ENCODE measurements around the gene MLANA. TPM values are rescaled to one million over a fixed set of nuclear protein-coding genes. Genes with fewer than 3 reads are reported as not detected.

MLANA gene
- total RNA-seq, 1 donor from 2014 or later, result not detected

- DNase-seq (ENCODE audit: low read depth) (no peak), FAIRE-seq (no peak)
- Histone ChIP-seq H3K9ac (ENCODE audit: low read length) (no peak overlapping the region), H3K4me2 (ENCODE audit: low read length) (no peak overlapping the region), H3K4me1 (ENCODE audit: insufficient read depth, low read length) (peaks cover 16% of the 10 kb centered on the region), H3K79me2 (ENCODE audit: insufficient read depth, low read length) (no peaks in the 10 kb centered on the region), H4K20me1 (ENCODE audit: insufficient read depth, low read length) (peaks cover 15% of the 10 kb centered on the region), H3K27me3 (ENCODE audit: insufficient read depth, low read length) (peaks cover 68% of the 10 kb centered on the region), H2AFZ (ENCODE audit: low read depth, low read length) (no peak overlapping the region), H3K9me3 (ENCODE audit: insufficient read depth, low read depth, low read length) (no peaks in the 10 kb centered on the region), H3K36me3 (ENCODE audit: insufficient read depth, low read length) (no peaks in the 10 kb centered on the region), H3K27ac (ENCODE audit: low read depth, low read length) (no peak overlapping the region), H3K4me3 (ENCODE audit: insufficient read depth, low read depth, low read length) (no peak overlapping the region)
- peaks cover 24% of the 10 kb centered on the region for H3K4me1 Mint-ChIP-seq (ENCODE audit: low read depth, unreplicated experiment)
- TF ChIP-seq EZH2 (IDR thresholded peaks at IDR 0.05; ENCODE audit: insufficient read depth, low read length) (no peak), CTCF (IDR thresholded peaks at IDR 0.05; ENCODE audit: insufficient read depth, low read depth, low read length) (no peak)
- no peaks in the 10 kb centered on the region for H3K36me3 Mint-ChIP-seq (ENCODE audit: low read depth, unreplicated experiment)
- no peak overlapping the region for H3K27ac Mint-ChIP-seq (ENCODE audit: unreplicated experiment)
- H3K27me3 Mint-ChIP-seq (ENCODE audit: low read depth, unreplicated experiment), result peaks cover 4% of the 10 kb centered on the region
- no peak overlapping the region for H3K4me3 Mint-ChIP-seq (ENCODE audit: unreplicated experiment)
- peaks cover 2% of the 10 kb centered on the region for H3K9me3 Mint-ChIP-seq (ENCODE audit: unreplicated experiment)
Measured at GRCh38 chr9:5845157-5845531, 45.5 kb upstream of the MLANA start.

- H4K20me1 ChIP-seq (ENCODE audit: insufficient read depth, low read length), result peaks cover 15% of the 10 kb centered on the region
- H3K4me3 Mint-ChIP-seq (ENCODE audit: unreplicated experiment), result no peak overlapping the region
- H3K9me3 Mint-ChIP-seq (ENCODE audit: unreplicated experiment), result peaks cover 2% of the 10 kb centered on the region
- peaks cover 26% of the 10 kb centered on the region for H3K4me1 Mint-ChIP-seq (ENCODE audit: low read depth, unreplicated experiment)
- H3K79me2 ChIP-seq (ENCODE audit: insufficient read depth, low read length), result no peaks in the 10 kb centered on the region
- DNase-seq (ENCODE audit: low read depth), result no peak
- H3K27ac ChIP-seq (ENCODE audit: low read depth, low read length), result no peak overlapping the region
- H3K4me2 ChIP-seq (ENCODE audit: low read length), result no peak overlapping the region
- H3K36me3 Mint-ChIP-seq (ENCODE audit: low read depth, unreplicated experiment), result no peaks in the 10 kb centered on the region
- peaks cover 71% of the 10 kb centered on the region for H3K27me3 ChIP-seq (ENCODE audit: insufficient read depth, low read length)
- no peak overlapping the region for H2AFZ ChIP-seq (ENCODE audit: low read depth, low read length)
- no peaks in the 10 kb centered on the region for H3K9me3 ChIP-seq (ENCODE audit: insufficient read depth, low read depth, low read length)
- peaks cover 16% of the 10 kb centered on the region for H3K4me1 ChIP-seq (ENCODE audit: insufficient read depth, low read length)
- no peak for FAIRE-seq
- TF ChIP-seq CTCF (IDR thresholded peaks at IDR 0.05; ENCODE audit: insufficient read depth, low read depth, low read length) (no peak), EZH2 (IDR thresholded peaks at IDR 0.05; ENCODE audit: insufficient read depth, low read length) (no peak)
- no peak overlapping the region for H3K27ac Mint-ChIP-seq (ENCODE audit: unreplicated experiment)
- H3K9ac ChIP-seq (ENCODE audit: low read length), result no peak overlapping the region
- H3K36me3 ChIP-seq (ENCODE audit: insufficient read depth, low read length), result no peaks in the 10 kb centered on the region
- H3K4me3 ChIP-seq (ENCODE audit: insufficient read depth, low read depth, low read length), result no peak overlapping the region
- peaks cover 4% of the 10 kb centered on the region for H3K27me3 Mint-ChIP-seq (ENCODE audit: low read depth, unreplicated experiment)
Measured at GRCh38 chr9:5846096-5846495, 44.6 kb upstream of the MLANA start.

GRCh38 chr9:5846501-5846921 lies 44.2 kb upstream of the MLANA start:
- FAIRE-seq, result no peak
- TF ChIP-seq EZH2 (IDR thresholded peaks at IDR 0.05; ENCODE audit: insufficient read depth, low read length) (no peak), CTCF (IDR thresholded peaks at IDR 0.05; ENCODE audit: insufficient read depth, low read depth, low read length) (no peak)
- H3K4me3 Mint-ChIP-seq (ENCODE audit: unreplicated experiment), result no peak overlapping the region
- no peaks in the 10 kb centered on the region for H3K79me2 ChIP-seq (ENCODE audit: insufficient read depth, low read length)
- peaks cover 4% of the 10 kb centered on the region for H3K27me3 Mint-ChIP-seq (ENCODE audit: low read depth, unreplicated experiment)
- peak; percentile 8 for DNase-seq (ENCODE audit: low read depth)
- no peak overlapping the region for H3K27ac ChIP-seq (ENCODE audit: low read depth, low read length)
- H3K36me3 ChIP-seq (ENCODE audit: insufficient read depth, low read length), result no peaks in the 10 kb centered on the region
- H3K4me2 ChIP-seq (ENCODE audit: low read length), result no peak overlapping the region
- peaks cover 2% of the 10 kb centered on the region for H3K9me3 Mint-ChIP-seq (ENCODE audit: unreplicated experiment)
- H3K4me3 ChIP-seq (ENCODE audit: insufficient read depth, low read depth, low read length), result no peak overlapping the region
- H2AFZ ChIP-seq (ENCODE audit: low read depth, low read length), result no peak overlapping the region
- no peak overlapping the region for H3K27ac Mint-ChIP-seq (ENCODE audit: unreplicated experiment)
- H3K27me3 ChIP-seq (ENCODE audit: insufficient read depth, low read length), result peaks cover 67% of the 10 kb centered on the region
- H3K9me3 ChIP-seq (ENCODE audit: insufficient read depth, low read depth, low read length), result no peaks in the 10 kb centered on the region
- H4K20me1 ChIP-seq (ENCODE audit: insufficient read depth, low read length), result peaks cover 15% of the 10 kb centered on the region
- peaks cover 16% of the 10 kb centered on the region for H3K4me1 ChIP-seq (ENCODE audit: insufficient read depth, low read length)
- no peak overlapping the region for H3K9ac ChIP-seq (ENCODE audit: low read length)
- peaks cover 30% of the 10 kb centered on the region for H3K4me1 Mint-ChIP-seq (ENCODE audit: low read depth, unreplicated experiment)
- H3K36me3 Mint-ChIP-seq (ENCODE audit: low read depth, unreplicated experiment), result no peaks in the 10 kb centered on the region

Data from astrocyte (in vitro differentiated cells and primary cell).